GM12878 (cell line): ENCODE results near the gene ZNF462. TPM values are rescaled to one million over a fixed set of nuclear protein-coding genes. Genes with fewer than 3 reads are reported as not detected.
A peak's percentile ranks its signal among the peaks of the same experiment; 100 is the strongest.

Experiments used
- DPF2 ChIP-seq: fragments of 450-650 bp; IDR thresholded peaks from 2 replicates; pipeline ENCODE4 v1.6.1; 2017; ENCODE audit warnings: mild to moderate bottlenecking
- IKZF1 ChIP-seq: fragments of 450-650 bp; conservative IDR thresholded peaks from 2 replicates; pipeline ENCODE4 v1.6.1; 2017; ENCODE audit warnings: antibody characterized with exemption, mild to moderate bottlenecking
- JUNB ChIP-seq: IDR thresholded peaks from 2 replicates; pipeline ENCODE4 v1.6.1; 2016; ENCODE audit warnings: antibody characterized with exemption, mild to moderate bottlenecking
- MXI1 ChIP-seq: fragments of 150-350 bp; IDR thresholded peaks from 2 replicates; pipeline ENCODE4 v1.6.1; 2011; ENCODE audit warnings: low read depth, mild to moderate bottlenecking, inconsistent platforms, low read length, improper control_type of control experiment
- NR2F1 ChIP-seq: fragments of 450-650 bp; conservative IDR thresholded peaks from 2 replicates; pipeline ENCODE4 v1.6.1; 2017; ENCODE audit warnings: mild to moderate bottlenecking
- SIX5 ChIP-seq: IDR thresholded peaks from 2 replicates; pipeline ENCODE4 v1.6.1; 2011; ENCODE audit warnings: mild to moderate bottlenecking, low read depth, low read length, moderate library complexity; ENCODE audit not compliant: severe bottlenecking
- SREBF2 ChIP-seq: IDR thresholded peaks from 2 replicates; pipeline ENCODE4 v1.6.1; 2012; ENCODE audit warnings: mild to moderate bottlenecking, low read length
- YBX1 ChIP-seq: fragments of 450-650 bp; IDR thresholded peaks from 2 replicates; pipeline ENCODE4 v1.6.1; 2016; ENCODE audit warnings: antibody characterized with exemption
- ZNF207 ChIP-seq: fragments of 450-650 bp; IDR thresholded peaks from 2 replicates; pipeline ENCODE4 v1.6.1; 2014; ENCODE audit warnings: antibody characterized with exemption, mild to moderate bottlenecking, borderline replicate concordance
- polyA plus RNA-seq, 11 experiments: library from polyadenylated mRNA; depleted of rRNA in 4 of 11; unstranded in 6 of 11; stranded (reverse) in 5 of 11; fragments of >200 nt; fragmentation: Nextera tagmentation in 4 of 11; fragmentation: Illumina TruSeq in 1 of 11; extraction: Ambion mirVana in 4 of 11; extraction: Trizol in 1 of 11; gene quantifications; 1 replicate in 1 of 11; 2 replicates in 10 of 11; pipeline versions ENCODE4 v1.2.1 to v1.2.3, GENCODE V29; 2011 to 2016; ENCODE audit warnings: inconsistent platforms in 2 of 11, missing spikeins in 2 of 11, low read depth in 1 of 11
- total RNA-seq, 4 experiments: library from RNA; depleted of rRNA in 3 of 4; stranded (reverse); fragments of >200 nt in 3 of 4; fragmentation: Illumina TruSeq in 1 of 4; extraction: Trizol in 1 of 4; gene quantifications; 2 replicates each; pipeline versions ENCODE4 v1.2.1 to v1.2.3, GENCODE V29; 2013 to 2021
- TF ChIP-seq, protein P1 (sequence below): fragments of 450-650 bp; IDR thresholded peaks from 2 replicates; pipeline ENCODE4 v1.6.1; 2017; ENCODE audit warnings: mild to moderate bottlenecking, moderate library complexity

ZNF462 gene
- total and polyA plus RNA-seq, 10 of the 15 experiments (the other 5 are each of a cell fraction or from before 2014, with no cell fraction given) = 0.27 to 13.7 (median 0.55) TPM

DNA sequence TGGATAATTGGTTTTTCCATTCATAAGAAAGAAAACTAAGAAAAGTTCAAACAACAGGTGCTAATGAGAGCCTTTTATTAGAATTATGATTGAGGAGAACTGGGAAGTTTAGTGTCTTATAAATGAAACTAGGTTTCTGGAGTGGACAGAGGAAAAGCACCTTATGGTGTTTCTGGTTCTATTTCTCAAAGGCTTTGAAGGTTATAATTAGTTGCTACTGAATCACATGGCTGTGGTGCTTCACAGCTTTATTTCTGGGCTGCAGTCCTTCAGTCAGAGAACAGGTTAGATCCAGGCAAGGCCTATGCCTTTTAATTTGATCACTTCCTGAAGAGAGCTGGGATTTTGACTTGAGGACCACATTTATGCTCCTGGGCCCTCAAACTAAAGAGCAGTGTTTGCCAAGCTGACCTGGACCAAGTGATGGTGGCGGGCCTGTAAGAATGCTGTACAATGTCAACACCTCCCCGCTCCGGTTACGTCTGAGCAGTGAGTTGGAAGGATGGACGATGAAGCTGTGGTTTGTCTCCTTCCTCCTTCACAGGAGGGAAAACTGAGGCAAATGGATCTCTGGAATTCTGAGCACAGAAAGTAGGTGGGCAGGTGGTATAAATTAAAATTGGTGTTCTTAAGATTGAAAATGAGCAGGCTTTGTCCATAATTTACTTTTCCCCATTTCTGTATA lies 56.0 kb downstream of the ZNF462 start (continued):
- TF ChIP-seq IKZF1 (peak; percentile 25), ZNF207 (no peak), MXI1 (0 out of 2 replicates have a peak, but pooled peaks have one; percentile 31), JUNB (no peak), SREBF2 (no peak), SIX5 (no peak), YBX1 (no peak), NR2F1 (no peak), DPF2 (0 out of 2 replicates have a peak, but pooled peaks have one; percentile 11)
- TF ChIP-seq, protein P1, sequence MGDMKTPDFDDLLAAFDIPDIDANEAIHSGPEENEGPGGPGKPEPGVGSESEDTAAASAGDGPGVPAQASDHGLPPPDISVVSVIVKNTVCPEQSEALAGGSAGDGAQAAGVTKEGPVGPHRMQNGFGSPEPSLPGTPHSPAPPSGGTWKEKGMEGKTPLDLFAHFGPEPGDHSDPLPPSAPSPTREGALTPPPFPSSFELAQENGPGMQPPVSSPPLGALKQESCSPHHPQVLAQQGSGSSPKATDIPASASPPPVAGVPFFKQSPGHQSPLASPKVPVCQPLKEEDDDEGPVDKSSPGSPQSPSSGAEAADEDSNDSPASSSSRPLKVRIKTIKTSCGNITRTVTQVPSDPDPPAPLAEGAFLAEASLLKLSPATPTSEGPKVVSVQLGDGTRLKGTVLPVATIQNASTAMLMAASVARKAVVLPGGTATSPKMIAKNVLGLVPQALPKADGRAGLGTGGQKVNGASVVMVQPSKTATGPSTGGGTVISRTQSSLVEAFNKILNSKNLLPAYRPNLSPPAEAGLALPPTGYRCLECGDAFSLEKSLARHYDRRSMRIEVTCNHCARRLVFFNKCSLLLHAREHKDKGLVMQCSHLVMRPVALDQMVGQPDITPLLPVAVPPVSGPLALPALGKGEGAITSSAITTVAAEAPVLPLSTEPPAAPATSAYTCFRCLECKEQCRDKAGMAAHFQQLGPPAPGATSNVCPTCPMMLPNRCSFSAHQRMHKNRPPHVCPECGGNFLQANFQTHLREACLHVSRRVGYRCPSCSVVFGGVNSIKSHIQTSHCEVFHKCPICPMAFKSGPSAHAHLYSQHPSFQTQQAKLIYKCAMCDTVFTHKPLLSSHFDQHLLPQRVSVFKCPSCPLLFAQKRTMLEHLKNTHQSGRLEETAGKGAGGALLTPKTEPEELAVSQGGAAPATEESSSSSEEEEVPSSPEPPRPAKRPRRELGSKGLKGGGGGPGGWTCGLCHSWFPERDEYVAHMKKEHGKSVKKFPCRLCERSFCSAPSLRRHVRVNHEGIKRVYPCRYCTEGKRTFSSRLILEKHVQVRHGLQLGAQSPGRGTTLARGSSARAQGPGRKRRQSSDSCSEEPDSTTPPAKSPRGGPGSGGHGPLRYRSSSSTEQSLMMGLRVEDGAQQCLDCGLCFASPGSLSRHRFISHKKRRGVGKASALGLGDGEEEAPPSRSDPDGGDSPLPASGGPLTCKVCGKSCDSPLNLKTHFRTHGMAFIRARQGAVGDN = peak; percentile 69
- TF ChIP-seq, all 136 proteins: peak for 11
